Right atrium auricular region (tissue), 2 donors: ENCODE data around the gene DMKN. TPM values are rescaled to one million over a fixed set of nuclear protein-coding genes. Genes with fewer than 3 reads are reported as not detected.

ENCODE experiments used
- DNase-seq: peaks from one replicate; pipeline ENCODE4 v3.0.0-alpha.2; 2019; ENCODE audit warnings: low spot score
- H3K27ac ChIP-seq, 2 donors: fragments of 200-600 bp; sonication (generic); 1 replicate in 1 of 2; 2 replicates in 1 of 2; pipeline ENCODE4 v1.5.1; 2016 to 2019
- H3K27me3 ChIP-seq, 2 donors: fragments of 200-600 bp; sonication (generic); one replicate each; pipeline versions ENCODE4 v1.5.1 to v1.6.0; 2017 to 2019
- H3K36me3 ChIP-seq: fragments of 200-600 bp; sonication (generic); one replicate; pipeline ENCODE4 v1.5.1; 2016
- H3K4me1 ChIP-seq, 2 donors: fragments of 200-600 bp; sonication (generic); one replicate each; pipeline versions ENCODE4 v1.5.1 to v1.6.0; 2017 to 2019
- H3K4me3 ChIP-seq, 2 donors: fragments of 200-600 bp; sonication (generic); 1 replicate in 1 of 2; 2 replicates in 1 of 2; pipeline ENCODE4 v1.5.1; 2017 to 2019; ENCODE audit warnings: mild to moderate bottlenecking in 1 of 2, moderate library complexity in 1 of 2
- H3K9me3 ChIP-seq, 2 donors: fragments of 200-600 bp; sonication (generic); one replicate each; pipeline ENCODE4 v1.5.1; 2019
- CTCF ChIP-seq, 2 donors: fragments of 200-600 bp; sonication (generic); IDR thresholded peaks; one replicate each; pipeline ENCODE4 v1.5.1; 2019; ENCODE audit warnings: antibody characterized with exemption in 2 of 2
- total RNA-seq, 2 donors: library from RNA; depleted of rRNA; stranded (reverse); fragments of >200 nt; gene quantifications; one replicate each; pipeline ENCODE4 v1.1.0, GENCODE V29; 2016

DMKN gene
- total RNA-seq, 2 donors from 2014 or later: 6.9 to 52.4 TPM

GRCh38 chr19:35552534-35553384, 39.3 kb upstream of the DMKN start:
- H3K4me1 ChIP-seq: peaks cover 0 to 5% of the 10 kb centered on the region in 2 donors
- H3K27me3 ChIP-seq: no peaks in the 10 kb centered on the region
- TF ChIP-seq CTCF (IDR thresholded peaks at IDR 0.05): no peak
- no peak for DNase-seq
- no peaks in the 10 kb centered on the region for H3K36me3 ChIP-seq
- no peak overlapping the region for H3K27ac ChIP-seq
- H3K9me3 ChIP-seq: no peaks in the 10 kb centered on the region
- no peak overlapping the region for H3K4me3 ChIP-seq

GRCh38 chr19:35551091-35551810, 37.8 kb upstream of the DMKN start:
- DNase-seq: no peak
- TF ChIP-seq CTCF (IDR thresholded peaks at IDR 0.05): no peak
- no peaks in the 10 kb centered on the region for H3K36me3 ChIP-seq
- H3K27ac ChIP-seq: no peak overlapping the region
- no peaks in the 10 kb centered on the region for H3K9me3 ChIP-seq
- peaks cover 0 to 8% of the 10 kb centered on the region in 2 donors for H3K4me1 ChIP-seq
- H3K4me3 ChIP-seq: no peak overlapping the region
- no peaks in the 10 kb centered on the region for H3K27me3 ChIP-seq

- Histone ChIP-seq H3K4me1 (peaks cover 0 to 14% of the 10 kb centered on the region in 2 donors), H3K4me3 (no peak overlapping the region), H3K36me3 (no peaks in the 10 kb centered on the region), H3K27ac (no peak overlapping the region), H3K9me3 (no peaks in the 10 kb centered on the region), H3K27me3 (no peaks in the 10 kb centered on the region)
- no peak for TF ChIP-seq CTCF (IDR thresholded peaks at IDR 0.05)
- no peak for DNase-seq
These were observed 36.6 kb upstream of the DMKN start for GRCh38 chr19:35549879-35550523.

GRCh38 chr19:35549174-35549788, 35.8 kb upstream of the DMKN start:
- peaks cover 0 to 21% of the 10 kb centered on the region in 2 donors for H3K4me1 ChIP-seq
- no peak overlapping the region for H3K27ac ChIP-seq
- no peak for DNase-seq
- H3K9me3 ChIP-seq: no peaks in the 10 kb centered on the region
- H3K27me3 ChIP-seq: no peaks in the 10 kb centered on the region
- peak; percentile 63 to 86 for TF ChIP-seq CTCF (IDR thresholded peaks at IDR 0.05)
- H3K4me3 ChIP-seq: no peak overlapping the region
- no peaks in the 10 kb centered on the region for H3K36me3 ChIP-seq

- DNase-seq: no peak
- no peaks in the 10 kb centered on the region for H3K36me3 ChIP-seq
- no peaks in the 10 kb centered on the region for H3K9me3 ChIP-seq
- peaks cover 0 to 22% of the 10 kb centered on the region in 2 donors for H3K4me1 ChIP-seq
- H3K27me3 ChIP-seq: no peaks in the 10 kb centered on the region
- H3K27ac ChIP-seq: no peak overlapping the region
- no peak for TF ChIP-seq CTCF (IDR thresholded peaks at IDR 0.05)
- H3K4me3 ChIP-seq: peak overlapping the region in 1 of 2 donors; percentile 88
These were observed 33.1 kb upstream of the DMKN start for GRCh38 chr19:35546532-35546931.
